GM19035 (cell line): Measurements from ENCODE around the gene GRIK4.
"Not testable (repeated sequence)": the region's sequence is repeated elsewhere in the genome, so short reads cannot be mapped to it uniquely, and the experiment has no call there.

Experiments
- ATAC-seq: cut with Tn5 transposase; IDR thresholded peaks from one replicate; pipeline ENCODE4 v1.9.1; 2021; ENCODE audit not compliant: unreplicated experiment

The GRIK4 gene

DNA sequence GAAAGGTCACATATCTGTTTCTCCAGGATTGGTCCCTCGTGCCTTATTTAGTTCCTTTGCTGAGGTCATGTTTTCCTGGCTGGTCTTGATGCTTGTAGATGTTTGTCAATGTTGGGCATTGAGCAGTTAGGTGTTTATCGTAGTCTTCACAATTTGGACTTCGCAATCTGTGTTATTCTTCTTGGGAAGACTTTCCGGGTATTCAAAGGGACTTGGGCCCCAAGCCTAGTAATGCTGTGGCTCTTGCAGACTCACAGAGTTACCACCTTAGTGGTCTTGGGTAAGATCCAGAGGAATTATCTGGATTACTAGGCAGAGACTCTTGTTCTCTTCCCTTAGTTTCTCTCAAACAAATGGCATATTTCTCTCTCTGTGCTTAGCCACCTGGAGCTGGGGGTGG, 223.5 kb downstream of the GRIK4 start:
- no peak for ATAC-seq

DNA sequence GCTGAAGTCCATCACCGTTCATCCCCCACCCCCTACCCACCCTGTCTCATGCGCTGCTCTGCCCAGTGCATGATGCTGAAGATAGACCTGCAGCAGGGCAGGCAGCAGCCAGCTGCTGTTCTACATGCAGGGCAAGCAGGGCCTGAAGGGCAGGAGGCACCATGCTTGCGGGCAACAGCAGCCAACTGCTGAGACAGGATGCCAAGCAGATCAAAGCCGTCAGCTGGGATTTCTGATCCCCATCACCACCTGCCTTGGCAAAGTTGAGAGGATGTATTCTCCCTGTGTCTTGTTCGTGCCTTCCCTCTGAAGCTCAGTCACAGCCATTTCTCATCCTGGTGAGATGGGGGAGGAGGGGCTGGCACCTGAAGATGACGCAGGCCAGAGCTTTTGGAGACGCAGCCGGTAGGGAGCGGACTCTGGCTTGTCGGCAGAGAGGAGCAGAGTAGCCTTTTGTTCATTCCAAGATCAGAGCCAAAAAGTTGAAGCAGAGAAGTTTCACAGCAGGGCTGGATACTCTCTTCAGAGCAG, 227.0 kb downstream of the GRIK4 start:
- no peak for ATAC-seq

DNA sequence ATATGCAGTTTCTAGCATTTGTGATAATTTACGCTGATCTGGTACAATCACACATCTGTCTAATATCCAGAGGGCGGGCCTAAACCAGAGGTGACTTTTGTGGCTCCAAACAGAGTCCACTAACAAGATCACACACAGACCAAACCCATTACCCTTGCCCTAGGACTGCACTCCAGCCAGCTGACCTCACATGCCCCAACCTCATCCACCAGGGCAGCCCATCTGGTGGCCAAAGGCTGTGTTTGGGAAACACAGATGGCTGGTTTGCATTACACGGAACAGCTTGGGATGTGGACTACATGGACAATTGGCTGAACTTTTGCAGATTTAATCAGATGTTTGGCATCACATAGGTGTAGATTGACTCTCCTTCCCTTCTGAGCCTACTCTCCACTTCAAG, 228.2 kb downstream of the GRIK4 start:
- ATAC-seq, result no peak

DNA sequence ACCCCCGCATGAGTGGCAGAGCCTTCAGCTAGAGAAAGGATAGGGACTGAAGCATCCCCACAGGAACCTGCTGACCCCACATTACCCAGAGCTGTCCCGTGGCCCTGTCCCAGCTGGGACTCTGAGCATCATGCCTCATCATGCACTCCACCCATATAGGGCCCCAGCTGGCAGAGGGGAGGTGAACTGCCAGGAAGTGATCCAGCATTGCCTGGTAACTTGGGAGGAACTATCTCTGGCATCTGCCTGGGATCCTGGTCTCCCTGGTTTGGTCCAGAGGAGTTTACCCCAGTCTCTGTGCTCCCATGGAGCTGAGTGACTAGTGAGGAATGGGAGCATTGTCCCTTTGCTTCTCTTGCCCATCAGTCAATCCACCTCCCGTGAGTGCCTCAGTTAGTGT, 228.8 kb downstream of the GRIK4 start:
- no peak for ATAC-seq

DNA sequence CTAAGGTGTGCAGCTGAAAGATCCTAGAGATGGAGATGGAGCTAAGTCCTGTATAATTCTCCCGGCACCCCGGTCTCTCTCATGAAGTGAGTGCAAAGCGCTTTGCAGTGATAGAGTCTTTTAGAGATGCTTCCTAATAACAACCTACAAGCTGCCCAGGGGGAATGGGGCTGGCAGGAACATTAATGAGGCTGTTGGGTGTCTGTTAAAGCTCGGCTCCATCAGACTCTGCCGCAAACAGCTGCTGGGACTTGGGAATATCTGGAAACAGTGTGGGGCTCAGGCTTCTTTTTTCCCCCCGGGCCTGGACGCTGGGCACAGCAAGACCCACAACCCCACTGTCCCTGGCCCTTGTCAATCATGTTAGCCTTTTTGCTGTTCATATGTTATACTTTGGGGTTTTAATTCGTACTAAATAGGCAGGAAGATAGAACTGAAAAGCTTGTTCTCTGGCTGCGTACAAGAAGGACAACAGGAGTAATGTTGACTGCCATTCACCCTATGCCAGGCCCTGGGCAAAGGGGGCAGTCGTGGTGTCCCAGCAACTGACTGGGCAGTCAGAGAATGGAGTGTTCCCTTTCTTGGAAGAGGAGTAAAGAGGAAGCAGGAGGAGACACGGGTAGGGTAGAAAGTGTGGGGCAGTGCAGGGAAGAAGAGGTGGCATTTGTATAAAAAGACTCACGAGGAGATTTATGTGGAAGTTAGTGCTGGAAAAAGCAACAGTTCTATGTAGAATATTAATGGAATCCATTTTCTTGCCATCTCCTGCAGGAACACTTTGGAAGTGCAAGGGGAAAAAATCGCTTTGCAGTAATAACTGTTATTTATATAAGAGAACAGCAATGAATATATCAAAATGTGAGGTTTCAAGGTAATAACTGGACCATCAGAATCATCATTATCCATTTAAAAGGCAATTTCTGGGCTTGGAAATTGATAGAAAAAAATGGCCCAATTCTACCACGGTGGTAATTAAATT, 232.8 kb downstream of the GRIK4 start:
- no peak for ATAC-seq

DNA sequence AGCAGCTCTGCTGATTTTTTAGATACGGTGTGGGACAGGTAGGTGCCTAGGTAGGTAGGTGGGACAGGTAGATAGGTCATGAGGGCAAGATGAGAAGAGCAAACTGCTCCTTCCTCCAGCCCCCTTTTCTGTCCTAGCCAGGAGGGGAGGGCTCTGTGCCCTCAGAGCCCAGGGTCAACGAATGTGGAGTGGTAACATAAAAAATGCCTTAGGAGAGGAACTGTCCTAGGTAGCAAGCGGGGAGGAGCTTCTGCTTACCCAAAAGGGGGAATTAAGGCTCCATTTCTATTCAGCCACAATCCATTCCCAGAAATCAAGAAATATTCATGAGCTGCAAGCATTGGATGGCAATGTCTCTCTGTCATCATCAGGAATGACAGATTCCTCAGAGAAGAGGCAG, 234.8 kb downstream of the GRIK4 start:
- no peak for ATAC-seq

DNA sequence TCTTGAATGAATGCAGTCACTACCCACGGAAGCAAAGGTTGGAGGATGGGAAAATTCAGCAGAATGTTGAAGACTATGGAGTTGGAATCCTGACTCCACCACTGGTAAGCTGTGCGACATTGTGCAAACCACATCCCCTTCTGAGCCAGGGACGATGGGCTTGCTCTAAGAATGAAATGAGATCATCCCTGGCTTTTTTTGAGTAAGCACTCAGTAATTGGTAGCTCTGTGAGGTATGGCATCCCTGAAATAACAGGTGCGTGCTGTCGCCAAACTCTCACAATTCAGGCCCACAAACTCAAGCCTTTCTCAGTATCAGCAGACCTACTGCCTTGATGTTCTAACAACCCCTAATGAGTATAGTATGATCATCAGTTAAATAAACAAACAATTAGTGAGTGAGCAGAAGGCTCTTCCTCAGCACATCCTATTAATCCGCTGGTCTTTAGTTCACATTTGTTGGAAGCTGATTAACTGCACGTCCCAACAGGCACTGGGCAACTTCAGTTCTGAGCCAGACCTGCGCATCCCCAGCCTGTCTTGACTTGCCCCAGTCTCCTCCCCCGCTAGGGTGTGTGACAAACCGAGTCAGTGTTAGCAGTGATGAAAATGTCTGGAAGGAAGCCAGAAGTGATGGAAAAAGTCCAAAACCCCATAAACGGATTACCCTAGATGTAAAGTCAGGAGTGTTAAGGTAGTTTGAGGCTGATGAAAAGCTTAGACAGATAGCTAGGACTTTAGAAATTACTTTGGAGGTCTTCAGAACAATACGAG, 235.5 kb downstream of the GRIK4 start:
- ATAC-seq, result no peak

DNA sequence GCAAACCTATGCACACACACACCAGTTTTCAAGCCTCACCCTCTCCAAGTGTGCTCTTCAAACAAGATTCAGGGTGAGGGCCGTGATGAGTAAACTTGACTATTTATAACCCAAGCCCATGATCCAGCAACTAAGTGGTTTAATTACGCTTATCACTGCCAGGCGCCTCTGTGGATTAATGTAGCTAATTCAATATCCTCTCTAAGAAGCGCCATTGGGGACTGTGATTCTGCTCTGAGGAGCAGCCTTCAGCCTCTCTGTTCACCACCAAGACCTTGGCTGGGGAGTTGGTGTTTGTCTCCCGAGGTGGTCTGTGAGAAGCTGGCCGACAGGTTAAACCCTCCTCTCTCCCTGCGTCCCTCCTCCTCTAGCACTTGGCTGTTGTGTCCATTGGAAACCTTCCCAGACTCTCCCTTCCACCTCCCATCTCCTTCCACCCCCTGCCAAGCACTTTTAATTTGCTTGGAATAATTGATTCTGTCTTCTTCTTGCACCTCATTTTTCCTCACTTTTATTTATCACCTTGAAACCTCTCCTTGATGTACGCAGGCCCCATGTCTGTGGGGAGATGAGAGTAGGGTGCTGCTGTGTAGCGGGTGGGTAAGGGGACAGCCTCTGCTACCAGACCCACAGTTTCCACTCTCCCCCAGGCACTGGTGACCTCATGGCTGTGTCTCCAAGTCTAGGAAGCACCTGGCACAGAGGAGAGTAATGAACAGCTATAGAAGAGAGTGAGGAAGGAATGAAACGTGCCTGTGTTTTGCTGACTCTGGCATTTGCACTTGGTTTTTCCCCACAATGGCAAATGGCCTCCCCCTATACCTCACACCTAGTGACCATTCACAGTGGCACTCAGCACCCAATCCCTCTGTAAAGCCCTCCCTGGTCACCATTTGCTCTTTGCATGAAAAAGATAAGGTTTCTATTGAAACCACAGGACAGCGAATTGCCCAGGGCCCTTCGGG, 236.6 kb downstream of the GRIK4 start:
- no peak for ATAC-seq

DNA sequence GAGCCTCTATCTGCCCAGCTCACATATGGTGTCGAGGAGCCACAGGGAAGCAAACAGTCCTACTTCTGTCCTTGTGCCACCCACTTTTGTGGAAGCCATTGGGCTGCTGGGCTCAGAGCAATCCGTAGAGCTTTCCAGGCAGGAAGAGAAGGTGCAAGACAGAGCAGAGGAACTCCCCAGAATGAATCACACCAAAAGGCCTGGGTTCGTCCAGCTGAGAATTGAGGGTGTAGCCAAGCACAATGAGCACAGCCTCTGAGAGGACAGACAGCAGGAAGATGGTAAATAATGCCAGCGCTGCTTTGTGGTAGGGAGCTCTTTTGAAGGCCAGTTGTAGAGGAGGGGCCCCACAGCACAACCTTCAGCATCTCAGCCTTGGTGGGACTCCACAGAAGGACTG, 237.8 kb downstream of the GRIK4 start:
- ATAC-seq, result no peak

DNA sequence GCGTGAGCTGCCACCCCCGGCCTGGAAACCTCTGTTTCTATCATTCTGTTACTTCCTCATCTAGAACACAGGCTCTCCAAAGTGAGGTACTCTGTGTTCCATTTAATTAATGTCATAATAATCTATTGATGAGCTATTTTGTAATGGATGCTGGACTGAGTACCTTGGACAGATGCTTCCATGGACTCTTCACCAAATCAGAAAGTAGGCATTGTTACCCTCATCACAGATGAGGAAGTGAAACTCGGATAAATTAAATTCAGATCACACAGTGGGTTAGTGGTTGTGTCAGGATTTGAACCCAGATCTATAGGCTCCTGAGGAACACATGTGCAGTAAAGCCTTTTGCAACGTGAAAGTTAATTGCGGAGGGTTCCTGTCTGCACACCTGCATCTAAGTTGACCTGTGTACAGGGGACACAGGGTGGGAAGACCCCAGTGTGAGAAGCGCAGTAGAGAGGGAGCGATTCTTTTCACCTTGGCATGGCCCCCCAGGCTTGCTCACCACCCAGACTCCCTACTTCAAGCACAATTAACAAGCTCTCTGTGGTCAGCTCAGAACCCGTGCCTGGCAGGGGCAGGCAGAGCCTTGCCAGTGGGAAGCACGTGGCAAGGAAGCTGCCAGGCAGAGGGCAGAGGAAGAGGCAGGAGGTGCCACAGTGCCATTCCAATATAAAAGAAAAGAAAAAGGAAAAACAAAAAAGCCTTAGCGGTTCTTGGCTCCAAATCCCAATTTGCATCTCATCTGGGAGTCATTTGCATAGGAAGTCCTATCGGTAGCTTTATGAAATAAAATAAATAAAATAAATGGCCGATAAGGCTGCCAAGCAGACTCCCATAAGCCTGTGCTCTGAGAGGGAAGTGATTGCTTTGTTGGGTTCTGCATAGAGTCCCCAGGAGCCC, 239.3 kb downstream of the GRIK4 start:
- ATAC-seq, result no peak

DNA sequence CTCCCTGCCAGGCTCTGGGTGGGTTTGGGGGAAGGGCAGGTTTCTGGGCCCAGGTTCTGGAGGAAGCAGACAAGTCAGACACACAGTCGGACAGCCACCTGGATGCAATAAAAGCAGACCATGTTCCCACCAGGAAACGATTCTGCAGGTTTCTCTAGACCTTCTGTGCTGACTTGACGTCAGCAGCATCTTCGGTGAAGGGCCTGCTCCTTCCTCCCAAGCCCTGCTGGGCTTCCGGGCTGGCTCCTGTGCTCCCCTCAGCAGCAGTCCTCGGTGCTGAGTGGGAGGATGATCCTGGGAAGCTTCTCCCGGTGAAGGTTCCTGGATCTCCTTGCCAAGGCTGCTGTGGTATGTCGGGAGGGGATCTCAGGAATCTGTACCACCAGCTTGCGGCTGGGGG, 240.0 kb downstream of the GRIK4 start:
- ATAC-seq, result no peak

DNA sequence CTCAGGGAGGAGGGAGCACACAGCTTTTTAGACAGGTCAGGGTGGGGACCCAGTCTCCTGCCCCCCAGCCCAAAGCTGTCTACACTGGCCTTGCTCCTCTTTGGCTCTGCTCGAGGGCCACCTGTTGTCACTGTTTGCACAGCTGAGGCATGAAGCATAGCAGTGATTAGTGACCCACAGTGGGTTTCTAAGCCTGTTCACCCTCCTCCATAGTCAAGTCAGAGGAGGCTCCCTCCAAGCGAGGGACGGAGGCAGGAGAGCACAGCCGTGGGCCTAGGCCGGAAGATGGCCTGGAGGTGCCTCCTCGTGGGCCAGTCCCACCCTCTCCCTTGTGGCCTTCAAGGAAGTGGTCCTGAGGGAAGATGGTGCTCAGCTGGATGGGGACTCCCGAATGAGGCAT, 241.1 kb downstream of the GRIK4 start:
- no peak for ATAC-seq

DNA sequence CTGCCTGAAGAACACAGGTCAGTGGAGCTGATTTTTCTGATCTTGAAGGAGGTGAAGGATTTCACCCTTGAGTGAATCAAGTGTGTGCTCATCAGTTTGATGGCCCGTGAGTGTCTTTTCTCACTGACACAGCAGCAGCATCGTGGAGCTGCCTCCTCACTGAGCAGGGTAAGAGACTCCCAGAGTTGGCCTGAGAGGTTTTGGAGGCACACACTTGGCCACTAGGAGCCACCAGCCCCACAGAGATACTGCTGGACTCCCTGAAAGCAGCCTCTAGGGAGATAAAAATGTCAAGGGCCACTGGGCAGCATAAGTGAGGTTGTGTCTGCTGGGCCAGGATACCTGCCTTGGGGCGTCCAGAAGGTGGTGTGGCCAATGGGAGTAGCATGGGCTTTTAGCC, 245.4 kb downstream of the GRIK4 start:
- no peak for ATAC-seq

DNA sequence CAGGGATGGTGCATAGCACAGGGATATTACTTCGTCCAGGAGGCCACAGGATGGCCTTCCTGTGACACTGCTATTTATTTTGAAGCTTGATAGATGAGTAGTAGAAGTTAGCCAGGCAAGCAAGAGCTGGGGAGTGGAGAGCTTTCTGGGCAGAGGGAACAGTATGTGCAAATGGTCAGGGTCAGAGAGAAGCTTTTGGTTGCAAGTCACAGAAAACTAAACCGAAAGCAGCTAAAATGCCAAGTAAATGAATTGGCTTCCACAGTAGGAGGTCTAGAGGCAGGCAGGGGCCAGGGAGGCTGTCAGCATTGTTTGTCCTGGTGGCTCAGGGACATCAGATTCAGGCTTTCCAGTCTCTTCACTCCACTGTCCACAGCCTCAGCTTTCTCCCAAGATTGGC, 247.5 kb downstream of the GRIK4 start:
- ATAC-seq, result no peak

DNA sequence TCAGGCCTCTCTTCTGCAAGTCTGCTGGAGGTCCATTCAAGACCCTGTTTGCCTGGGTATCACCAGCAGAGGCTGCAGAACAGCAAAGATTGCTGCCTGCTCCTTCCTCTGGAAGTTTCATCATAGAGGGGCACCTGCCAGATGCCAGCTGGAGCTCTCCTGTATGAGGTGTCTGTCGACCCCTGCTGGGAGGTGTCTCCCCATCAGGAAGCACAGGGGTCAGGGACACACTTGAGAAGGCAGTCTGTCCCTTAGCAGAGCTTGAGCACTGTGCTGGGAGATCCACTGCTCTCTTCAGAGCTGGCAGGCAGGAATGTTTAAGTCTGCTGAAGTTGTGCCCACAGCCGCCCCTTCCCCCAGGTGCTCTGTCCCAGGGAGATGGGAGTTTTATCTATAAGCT, 254.2 kb downstream of the GRIK4 start:
- ATAC-seq, result not testable (repeated sequence)

DNA sequence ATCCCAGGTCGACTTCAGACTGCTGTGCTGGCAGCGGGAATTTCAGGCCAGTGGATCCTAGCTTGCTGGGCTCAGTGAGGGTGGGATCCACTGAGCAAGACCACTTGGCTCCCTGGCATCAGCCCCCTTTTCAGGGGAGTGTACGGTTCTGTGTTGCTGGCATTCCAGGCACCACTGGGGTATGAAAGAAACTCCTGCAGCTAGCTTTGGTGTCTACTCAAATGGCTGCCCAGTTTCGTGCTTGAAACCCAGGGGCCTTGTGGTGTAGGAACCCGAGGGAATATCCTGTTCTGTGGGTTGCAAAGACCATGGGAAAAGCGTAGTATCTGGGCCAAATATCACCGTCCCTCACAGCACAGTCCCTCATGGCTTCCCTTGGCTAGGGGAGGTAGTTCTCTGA, 254.8 kb downstream of the GRIK4 start:
- ATAC-seq, result no peak

DNA sequence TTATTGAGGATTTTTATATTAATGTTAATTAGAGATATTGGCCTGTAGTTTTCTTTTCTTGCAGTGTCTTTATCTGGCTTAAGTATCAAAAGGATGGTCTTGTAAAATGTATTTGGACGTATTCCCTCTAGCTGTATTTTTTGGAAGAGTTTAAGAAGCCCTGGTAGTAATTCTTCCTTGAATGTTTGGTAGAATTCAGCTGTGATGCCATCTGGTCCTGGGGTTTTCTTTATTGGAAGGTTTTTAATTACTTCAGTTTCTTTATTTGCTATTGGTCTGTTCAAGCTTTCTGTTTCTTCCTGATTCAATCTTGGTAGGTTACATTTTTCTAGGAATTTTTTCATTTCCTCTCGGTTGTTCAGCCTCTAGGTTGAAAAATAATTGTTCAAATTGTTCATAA, 257.4 kb downstream of the GRIK4 start:
- no peak for ATAC-seq

DNA sequence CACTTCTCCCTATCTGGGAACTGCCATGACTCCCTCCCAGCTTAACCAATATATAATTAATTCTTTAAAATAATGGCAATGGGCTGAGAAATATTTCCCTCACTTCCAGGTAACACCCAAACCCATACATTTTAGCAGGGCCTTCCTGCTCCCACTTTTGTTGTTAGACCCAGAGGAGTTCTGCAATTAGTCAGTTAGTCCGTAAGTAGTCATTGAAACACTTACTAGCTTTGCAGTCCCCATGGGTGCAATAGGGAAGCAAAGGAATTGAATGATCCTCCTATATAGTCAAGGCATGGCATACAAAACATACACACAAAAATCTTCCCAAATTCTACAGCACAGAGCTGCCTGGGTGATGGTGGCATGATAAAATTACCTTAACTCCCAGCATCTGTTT, 258.4 kb downstream of the GRIK4 start:
- ATAC-seq, result no peak

DNA sequence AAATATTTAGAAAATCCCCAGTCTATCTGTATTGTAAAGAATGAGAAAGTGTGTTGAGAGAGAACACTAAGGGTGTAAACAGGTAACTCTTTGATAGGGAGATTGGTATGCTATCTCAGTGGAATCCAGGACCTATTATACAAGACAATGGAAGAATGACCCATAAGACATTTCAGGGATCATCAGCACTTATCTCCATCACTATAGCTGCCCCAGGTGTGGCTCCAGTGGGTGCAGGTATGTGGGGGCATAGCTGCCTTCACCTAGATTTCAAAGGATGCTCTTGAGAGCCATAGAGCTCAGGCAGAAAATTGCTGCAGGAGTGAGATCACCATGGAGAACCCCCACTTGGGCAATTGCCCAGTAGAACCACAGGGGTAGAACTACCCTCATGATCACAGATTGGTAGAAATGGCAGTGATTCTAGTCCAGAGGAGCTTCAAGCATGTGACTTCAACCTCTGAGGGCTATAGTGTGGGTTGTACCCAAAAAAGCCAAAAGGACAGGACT, 260.1 kb downstream of the GRIK4 start:
- ATAC-seq, result no peak
